Activated B cell treated with CpG ODN at 0.5 μM for 24 hours (primary cell): Measurements from ENCODE around the gene PTPRE. TPM values are rescaled to one million over a fixed set of nuclear protein-coding genes. Genes with fewer than 3 reads are reported as not detected.

Experiments used
- ATAC-seq: fragments of 200-7000 bp; cut with Tn5 transposase; one replicate; pipeline ENCODE4 v1.10.0; 2021; ENCODE audit warnings: low read depth, mild to moderate bottlenecking, moderate library complexity
- CTCF ChIA-PET: fragments of 350-600 bp; sonication (Branson Sonifier 250); formaldehyde crosslinking; loops from one replicate; lab custom pipeline; 2021; ENCODE audit warnings: antibody characterized with exemption; lab: Charles Lee
- POLR2A ChIA-PET: fragments of 350-600 bp; sonication (Branson Sonifier 250); formaldehyde crosslinking; loops from one replicate; lab custom pipeline; 2021; ENCODE audit warnings: antibody characterized with exemption; lab: Charles Lee
- DNase-seq: peaks from one replicate; pipeline ENCODE4 v3.0.0; 2022
- H3K27ac Mint-ChIP-seq: one replicate; pipeline ENCODE4 v1.8.0; 2020; ENCODE audit warnings: mixed read lengths
- H3K27me3 Mint-ChIP-seq: one replicate; pipeline ENCODE4 v1.8.0; 2021; ENCODE audit warnings: mixed read lengths
- H3K36me3 Mint-ChIP-seq: one replicate; pipeline ENCODE4 v1.8.0; 2021; ENCODE audit warnings: low read depth, mixed read lengths
- H3K4me1 Mint-ChIP-seq: one replicate; pipeline ENCODE4 v1.8.0; 2021; ENCODE audit warnings: mixed read lengths
- H3K4me3 Mint-ChIP-seq: one replicate; pipeline ENCODE4 v1.8.0; 2020; ENCODE audit warnings: mild to moderate bottlenecking, mixed read lengths
- H3K9me3 Mint-ChIP-seq: one replicate; pipeline ENCODE4 v1.8.0; 2020; ENCODE audit warnings: mixed read lengths
- CTCF ChIP-seq: fragments of 200-600 bp; IDR thresholded peaks from one replicate; pipeline ENCODE4 v1.8.0; 2022; ENCODE audit warnings: antibody characterized with exemption, mild to moderate bottlenecking
- intact Hi-C: fragments of 100-400 bp; cut with micrococcal nuclease; formaldehyde crosslinking; loops from one replicate; pipeline ENCODE4 v1.15.1; 2024
- total RNA-seq: library from RNA; stranded (reverse); gene quantifications from 2 replicates; pipeline ENCODE4 v1.2.3, GENCODE V29; 2022

The PTPRE gene
- total RNA-seq, 1 donor from 2014 or later: 36.8 TPM

GRCh38 chr10:128055061-128055868 is 148.4 kb downstream of the PTPRE start:
- Mint-ChIP-seq H3K4me1 (peaks cover 25% of the 10 kb centered on the region), H3K27ac (no peak overlapping the region), H3K27me3 (no peaks in the 10 kb centered on the region), H3K9me3 (no peaks in the 10 kb centered on the region), H3K36me3 (peaks cover 75% of the 10 kb centered on the region), H3K4me3 (no peak overlapping the region)
- CTCF ChIA-PET: no interaction called here
- no peak for DNase-seq
- ATAC-seq: no peak
- TF ChIP-seq CTCF: no peak
- POLR2A ChIA-PET: interaction anchor here (2.2 kb wide), 1 partner anchor 7 kb away, joined by 8 read pairs; no protein-coding TSS in a partner anchor
- intact Hi-C loops: no loop called here

- ChIA-PET POLR2A (interaction anchor here (4.8 kb wide), 1 partner anchor 9 kb away, joined by 18 read pairs; no protein-coding TSS in a partner anchor), CTCF (interaction anchor here (1.0 kb wide), 1 partner anchor 13 kb away, joined by 4 read pairs; no protein-coding TSS in a partner anchor)
- no peaks in the 10 kb centered on the region for H3K27me3 Mint-ChIP-seq
- no peak overlapping the region for H3K27ac Mint-ChIP-seq
- DNase-seq: no peak
- no peak overlapping the region for H3K4me3 Mint-ChIP-seq
- H3K4me1 Mint-ChIP-seq: peaks cover 17% of the 10 kb centered on the region
- no peaks in the 10 kb centered on the region for H3K9me3 Mint-ChIP-seq
- no peak for TF ChIP-seq CTCF
- H3K36me3 Mint-ChIP-seq: peaks cover 72% of the 10 kb centered on the region
- ATAC-seq: no peak
- intact Hi-C loops: no loop called here
Measured at GRCh38 chr10:128056303-128057050, 149.6 kb downstream of the PTPRE start.

GRCh38 chr10:128058106-128058749 is 151.3 kb downstream of the PTPRE start:
- no peak for TF ChIP-seq CTCF
- Mint-ChIP-seq H3K36me3 (peaks cover 57% of the 10 kb centered on the region), H3K27me3 (no peaks in the 10 kb centered on the region), H3K9me3 (no peaks in the 10 kb centered on the region), H3K4me3 (no peak overlapping the region), H3K27ac (no peak overlapping the region), H3K4me1 (peaks cover 34% of the 10 kb centered on the region)
- intact Hi-C loops: no loop called here
- ChIA-PET CTCF (interaction anchor here (0.9 kb wide), 1 partner anchor 11 kb away, joined by 6 read pairs; no protein-coding TSS in a partner anchor), POLR2A (interaction anchor here (0.5 to 4.8 kb wide), 2 partner anchors 8 to 10 kb away, joined by 4 to 18 read pairs; no protein-coding TSS in a partner anchor)
- DNase-seq (no peak), ATAC-seq (no peak)

GRCh38 chr10:128058750-128059134 is 151.8 kb downstream of the PTPRE start:
- H3K9me3 Mint-ChIP-seq: no peaks in the 10 kb centered on the region
- no peak for TF ChIP-seq CTCF
- ATAC-seq (no peak), DNase-seq (no peak)
- POLR2A ChIA-PET: interaction anchor here (0.5 to 4.8 kb wide), 2 partner anchors 9 to 11 kb away, joined by 4 to 18 read pairs; no protein-coding TSS in a partner anchor
- CTCF ChIA-PET: interaction anchor here (0.9 kb wide), 1 partner anchor 11 kb away, joined by 6 read pairs; no protein-coding TSS in a partner anchor
- peaks cover 39% of the 10 kb centered on the region for H3K4me1 Mint-ChIP-seq
- H3K4me3 Mint-ChIP-seq: no peak overlapping the region
- intact Hi-C loops: no loop called here
- H3K36me3 Mint-ChIP-seq: peaks cover 55% of the 10 kb centered on the region
- no peaks in the 10 kb centered on the region for H3K27me3 Mint-ChIP-seq
- no peak overlapping the region for H3K27ac Mint-ChIP-seq
